Activated T-helper 2 cell treated with anti-CD3 and anti-CD28 coated beads, Interferon-gamma antibody, Interleukin-2, Interleukin-4, amounts not matched to agents 10 μg/mL and 5 μg/mL and 100 μg/mL, durations not matched to agents 14 hours and 24 hours and 36 hours (primary cell): Measurements from ENCODE around the gene CRY1. TPM values are rescaled to one million over a fixed set of nuclear protein-coding genes. Genes with fewer than 3 reads are reported as not detected.

Experiments used
- total RNA-seq: library from RNA; stranded (reverse); gene quantifications from 2 replicates; pipeline ENCODE4 v1.2.3, GENCODE V29; 2022

Gene CRY1
- total RNA-seq, 1 donor from 2014 or later: 25.4 TPM

Other genes starting within 250 kb of the CRY1 start
- 30.6 and 31.8 TPM in 2 replicates for gene TMEM263, start 137.6 kb downstream of the CRY1 start, total RNA-seq
- 2.3 and 2.4 TPM in 2 replicates for gene MTERF2, start 106.4 kb downstream of the CRY1 start, total RNA-seq